HL-60 (cell line): ENCODE data around the gene PFDN6. TPM values are rescaled to one million over a fixed set of nuclear protein-coding genes. Genes with fewer than 3 reads are reported as not detected.

ENCODE experiments used
- DNase-seq, 2 experiments: peaks; one replicate each; pipeline ENCODE4 v3.0.0-alpha.2; 2010 to 2020; ENCODE audit warnings: low read depth in 1 of 2, low spot score in 1 of 2
- H3K27ac ChIP-seq: fragments of 250-450 bp; sonication (Bioruptor Pico); replicated peaks from 2 replicates; pipeline ENCODE4 v1.5.1; 2020; ENCODE audit warnings: mild to moderate bottlenecking, moderate library complexity
- H3K27me3 ChIP-seq: fragments of 250-450 bp; sonication (Bioruptor Pico); 2 replicates; pipeline ENCODE4 v1.5.1; 2021; ENCODE audit warnings: mild to moderate bottlenecking, moderate library complexity; ENCODE audit not compliant: insufficient read depth, poor library complexity, severe bottlenecking
- H3K4me3 ChIP-seq: replicated peaks from 2 replicates; pipeline ENCODE4 v1.5.1; 2011; ENCODE audit warnings: mild to moderate bottlenecking, control low read depth, low read length; ENCODE audit not compliant: insufficient read depth
- GABPA ChIP-seq: IDR thresholded peaks from 2 replicates; pipeline ENCODE4 v1.6.1; 2012; ENCODE audit warnings: low read depth
- POLR2AphosphoS5 ChIP-seq: IDR thresholded peaks from 2 replicates; pipeline ENCODE4 v1.6.1; 2012; ENCODE audit warnings: low read depth
- SPI1 ChIP-seq: IDR thresholded peaks from 2 replicates; pipeline ENCODE4 v1.6.1; 2012; ENCODE audit warnings: low read depth, mild to moderate bottlenecking, borderline replicate concordance
- microRNA-seq: library from miRNA; unstranded; fragments of <30 nt; microRNA quantifications from one replicate; pipeline ENCODE4, GENCODE V29; 2018
- TF ChIP-seq, protein P1 (sequence below): IDR thresholded peaks from one replicate; pipeline ENCODE4 v1.5.1; 2011; ENCODE audit warnings: low read length, control low read depth, inconsistent platforms; ENCODE audit not compliant: insufficient read depth
- TF ChIP-seq, protein P2 (sequence below): IDR thresholded peaks from 2 replicates; pipeline ENCODE4 v1.6.1; 2012; ENCODE audit warnings: low read depth; ENCODE audit not compliant: insufficient replicate concordance

Gene PFDN6

DNA sequence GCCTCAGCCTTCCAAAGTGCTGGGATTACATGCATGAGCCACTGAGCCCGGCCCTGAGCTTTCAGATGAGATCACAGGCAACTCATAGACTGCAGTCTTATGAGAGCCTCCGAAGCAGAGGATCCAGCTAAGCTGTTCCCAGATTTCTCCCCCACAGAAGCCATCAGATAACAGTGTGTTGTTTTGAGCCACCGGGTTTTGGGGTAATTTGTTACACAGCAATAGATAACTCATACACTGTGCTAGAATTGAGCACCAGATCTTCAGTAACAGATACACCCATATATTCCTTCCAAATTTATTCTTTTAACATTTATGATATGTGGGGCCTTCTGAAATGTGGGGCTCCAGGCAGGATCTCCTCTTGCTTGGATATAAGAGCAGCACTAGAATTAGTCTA is 47.1 kb downstream of the PFDN6 start:
- DNase-seq: no peak
- TF ChIP-seq SPI1: no peak
- TF ChIP-seq GABPA: no peak
- TF ChIP-seq, protein P1, sequence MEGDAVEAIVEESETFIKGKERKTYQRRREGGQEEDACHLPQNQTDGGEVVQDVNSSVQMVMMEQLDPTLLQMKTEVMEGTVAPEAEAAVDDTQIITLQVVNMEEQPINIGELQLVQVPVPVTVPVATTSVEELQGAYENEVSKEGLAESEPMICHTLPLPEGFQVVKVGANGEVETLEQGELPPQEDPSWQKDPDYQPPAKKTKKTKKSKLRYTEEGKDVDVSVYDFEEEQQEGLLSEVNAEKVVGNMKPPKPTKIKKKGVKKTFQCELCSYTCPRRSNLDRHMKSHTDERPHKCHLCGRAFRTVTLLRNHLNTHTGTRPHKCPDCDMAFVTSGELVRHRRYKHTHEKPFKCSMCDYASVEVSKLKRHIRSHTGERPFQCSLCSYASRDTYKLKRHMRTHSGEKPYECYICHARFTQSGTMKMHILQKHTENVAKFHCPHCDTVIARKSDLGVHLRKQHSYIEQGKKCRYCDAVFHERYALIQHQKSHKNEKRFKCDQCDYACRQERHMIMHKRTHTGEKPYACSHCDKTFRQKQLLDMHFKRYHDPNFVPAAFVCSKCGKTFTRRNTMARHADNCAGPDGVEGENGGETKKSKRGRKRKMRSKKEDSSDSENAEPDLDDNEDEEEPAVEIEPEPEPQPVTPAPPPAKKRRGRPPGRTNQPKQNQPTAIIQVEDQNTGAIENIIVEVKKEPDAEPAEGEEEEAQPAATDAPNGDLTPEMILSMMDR: no peak

DNA sequence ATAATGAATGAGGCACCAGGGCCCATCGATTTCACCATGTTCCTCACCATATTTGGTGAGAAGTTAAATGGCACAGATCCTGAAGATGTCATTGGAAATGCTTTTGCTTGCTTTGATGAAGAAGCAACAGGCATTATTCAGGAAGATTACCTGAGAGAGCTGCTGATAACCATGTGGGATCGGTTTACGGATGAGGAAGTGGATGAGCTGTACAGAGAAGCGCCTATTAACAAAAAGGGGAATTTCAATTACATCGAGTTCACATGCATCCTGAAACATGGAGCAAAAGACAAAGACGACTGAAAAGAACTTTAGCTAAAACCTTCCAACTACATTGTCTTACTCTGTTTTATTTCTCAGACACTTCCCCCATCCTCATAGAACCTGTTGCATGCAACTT is 49.8 kb downstream of the PFDN6 start:
- H3K4me3 ChIP-seq: no peak overlapping the region
- H3K27me3 ChIP-seq: no peaks in the 10 kb centered on the region
- H3K27ac ChIP-seq: no peak overlapping the region
- TF ChIP-seq, protein P1: no peak
- TF ChIP-seq SPI1 (peak; percentile 82), POLR2AphosphoS5 (no peak)
- TF ChIP-seq, protein P2, sequence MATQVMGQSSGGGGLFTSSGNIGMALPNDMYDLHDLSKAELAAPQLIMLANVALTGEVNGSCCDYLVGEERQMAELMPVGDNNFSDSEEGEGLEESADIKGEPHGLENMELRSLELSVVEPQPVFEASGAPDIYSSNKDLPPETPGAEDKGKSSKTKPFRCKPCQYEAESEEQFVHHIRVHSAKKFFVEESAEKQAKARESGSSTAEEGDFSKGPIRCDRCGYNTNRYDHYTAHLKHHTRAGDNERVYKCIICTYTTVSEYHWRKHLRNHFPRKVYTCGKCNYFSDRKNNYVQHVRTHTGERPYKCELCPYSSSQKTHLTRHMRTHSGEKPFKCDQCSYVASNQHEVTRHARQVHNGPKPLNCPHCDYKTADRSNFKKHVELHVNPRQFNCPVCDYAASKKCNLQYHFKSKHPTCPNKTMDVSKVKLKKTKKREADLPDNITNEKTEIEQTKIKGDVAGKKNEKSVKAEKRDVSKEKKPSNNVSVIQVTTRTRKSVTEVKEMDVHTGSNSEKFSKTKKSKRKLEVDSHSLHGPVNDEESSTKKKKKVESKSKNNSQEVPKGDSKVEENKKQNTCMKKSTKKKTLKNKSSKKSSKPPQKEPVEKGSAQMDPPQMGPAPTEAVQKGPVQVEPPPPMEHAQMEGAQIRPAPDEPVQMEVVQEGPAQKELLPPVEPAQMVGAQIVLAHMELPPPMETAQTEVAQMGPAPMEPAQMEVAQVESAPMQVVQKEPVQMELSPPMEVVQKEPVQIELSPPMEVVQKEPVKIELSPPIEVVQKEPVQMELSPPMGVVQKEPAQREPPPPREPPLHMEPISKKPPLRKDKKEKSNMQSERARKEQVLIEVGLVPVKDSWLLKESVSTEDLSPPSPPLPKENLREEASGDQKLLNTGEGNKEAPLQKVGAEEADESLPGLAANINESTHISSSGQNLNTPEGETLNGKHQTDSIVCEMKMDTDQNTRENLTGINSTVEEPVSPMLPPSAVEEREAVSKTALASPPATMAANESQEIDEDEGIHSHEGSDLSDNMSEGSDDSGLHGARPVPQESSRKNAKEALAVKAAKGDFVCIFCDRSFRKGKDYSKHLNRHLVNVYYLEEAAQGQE: no peak
- DNase-seq: no peak

More for the DNA sequence above, 47.1 kb downstream of the PFDN6 start:
- no peak overlapping the region for H3K27ac ChIP-seq
- H3K4me3 ChIP-seq: no peak overlapping the region
- no peaks in the 10 kb centered on the region for H3K27me3 ChIP-seq

Small RNAs within 50 kb of the gene (microRNA-seq; reads per million reads assigned to microRNA genes)
- gene MIR6834 (not detected), gene MIR6873 (not detected)
